GM18907 (cell line): Measurements from ENCODE around the gene HMGN1.

Source experiments
- ATAC-seq: cut with Tn5 transposase; IDR thresholded peaks from one replicate; pipeline ENCODE4 v1.9.1; 2021; ENCODE audit warnings: mild to moderate bottlenecking, moderate library complexity; ENCODE audit not compliant: unreplicated experiment

HMGN1 gene

DNA sequence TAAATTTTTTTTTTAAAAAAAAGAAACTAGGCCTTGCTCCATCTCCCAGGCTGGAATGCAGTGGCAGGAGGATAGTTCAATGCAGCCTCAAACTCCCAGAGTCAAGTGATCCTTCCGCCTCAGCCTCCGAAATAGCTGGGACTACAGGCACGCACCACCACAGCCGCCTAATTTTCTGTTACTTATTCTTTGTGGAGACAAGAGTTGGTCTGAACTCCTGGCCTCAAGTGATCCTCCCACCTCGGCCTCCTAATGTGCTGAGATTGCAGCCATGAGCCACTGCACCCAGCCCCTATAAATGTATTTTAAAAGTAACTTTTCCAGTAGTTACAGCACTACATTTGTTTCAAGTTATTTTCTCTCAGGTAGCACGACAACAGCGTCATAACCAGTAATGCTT is 37.7 kb downstream of the HMGN1 start:
- ATAC-seq = no peak

DNA sequence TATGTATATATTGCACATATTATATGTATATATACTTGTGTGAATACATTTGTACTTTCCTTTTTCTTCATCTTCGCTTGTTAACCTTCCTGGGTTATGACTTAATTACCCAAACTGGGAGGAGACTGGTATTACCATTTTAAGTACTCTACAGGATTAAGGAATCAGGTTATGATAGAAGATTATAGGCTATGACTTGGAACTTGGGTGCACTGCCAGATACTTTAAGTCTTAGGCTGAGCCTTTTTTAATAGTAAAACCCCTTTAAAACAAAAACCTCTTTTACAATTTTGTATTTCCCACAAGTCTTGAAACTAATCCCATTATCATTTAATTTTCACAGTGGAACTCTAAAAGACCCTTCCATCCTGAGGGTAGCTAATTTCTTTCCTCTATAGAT is 41.4 kb downstream of the HMGN1 start:
- ATAC-seq = no peak

DNA sequence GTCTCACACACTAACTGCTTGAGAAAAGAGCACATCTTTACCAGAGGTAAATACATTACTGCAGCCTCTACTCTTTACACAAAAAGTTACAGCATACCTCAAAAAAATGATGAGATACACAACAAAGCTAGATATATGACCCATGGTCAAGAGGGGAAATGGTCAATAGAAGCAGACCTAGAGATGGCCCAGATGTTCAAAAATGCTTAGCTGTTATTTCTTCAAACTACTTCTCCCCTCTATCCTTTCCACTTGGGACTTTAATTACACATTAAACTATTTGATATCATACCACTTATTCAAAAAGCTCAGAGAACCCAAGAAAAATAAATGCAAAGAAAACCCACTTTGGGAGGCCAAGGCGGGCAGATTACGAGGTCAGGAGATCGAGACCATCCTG is 48.3 kb downstream of the HMGN1 start:
- ATAC-seq = no peak

- no peak for ATAC-seq
Observed at GRCh38 chr21:39296891-39297290, 52.0 kb downstream of the HMGN1 start.
